GM06990 (cell line): ENCODE measurements around the gene COPS3.

Experiments used
- DNase-seq: peaks from one replicate; pipeline ENCODE4 v3.0.0-alpha.2; 2011; ENCODE audit not compliant: insufficient read length; ENCODE audit errors: extremely low read depth
- H3K27me3 ChIP-seq: replicated peaks from 2 replicates; pipeline ENCODE4 v1.6.0; 2011; ENCODE audit warnings: low read length; ENCODE audit not compliant: control insufficient read depth, insufficient read depth
- H3K36me3 ChIP-seq: 2 replicates; pipeline ENCODE4 v1.5.1; 2011; ENCODE audit warnings: low read length; ENCODE audit not compliant: control insufficient read depth, insufficient read depth
- H3K4me3 ChIP-seq: replicated peaks from 2 replicates; pipeline ENCODE4 v1.5.1; 2011; ENCODE audit warnings: low read depth, mild to moderate bottlenecking, control low read depth, low read length
- CTCF ChIP-seq: IDR thresholded peaks from 2 replicates; pipeline ENCODE4 v1.5.1; 2011; ENCODE audit warnings: low read length, control low read depth, mild to moderate bottlenecking, inconsistent platforms; ENCODE audit not compliant: insufficient read depth, poor library complexity, severe bottlenecking

COPS3 gene

DNA sequence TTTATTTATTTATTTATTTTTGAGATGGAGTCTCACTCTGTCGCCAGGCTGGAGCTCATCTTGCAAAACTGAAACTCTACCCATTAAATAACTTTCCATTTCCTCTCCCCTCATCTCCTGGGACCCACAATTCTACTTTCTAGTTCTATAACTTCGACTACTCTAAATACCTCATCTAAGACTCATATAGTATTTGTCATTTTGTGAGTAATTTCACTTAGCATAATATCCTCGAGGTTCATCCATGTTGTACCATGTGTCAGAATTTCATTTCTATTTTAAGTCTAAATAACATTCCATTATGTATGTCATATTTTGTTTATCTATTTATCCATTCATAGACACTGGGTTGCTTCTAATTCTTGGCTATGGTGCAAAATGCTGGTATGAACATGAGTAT is 17.1 kb upstream of the COPS3 start:
- Histone ChIP-seq H3K36me3 (no peaks in the 10 kb centered on the region), H3K4me3 (no peak overlapping the region), H3K27me3 (no peaks in the 10 kb centered on the region)
- no peak for TF ChIP-seq CTCF
- no peak for DNase-seq

DNA sequence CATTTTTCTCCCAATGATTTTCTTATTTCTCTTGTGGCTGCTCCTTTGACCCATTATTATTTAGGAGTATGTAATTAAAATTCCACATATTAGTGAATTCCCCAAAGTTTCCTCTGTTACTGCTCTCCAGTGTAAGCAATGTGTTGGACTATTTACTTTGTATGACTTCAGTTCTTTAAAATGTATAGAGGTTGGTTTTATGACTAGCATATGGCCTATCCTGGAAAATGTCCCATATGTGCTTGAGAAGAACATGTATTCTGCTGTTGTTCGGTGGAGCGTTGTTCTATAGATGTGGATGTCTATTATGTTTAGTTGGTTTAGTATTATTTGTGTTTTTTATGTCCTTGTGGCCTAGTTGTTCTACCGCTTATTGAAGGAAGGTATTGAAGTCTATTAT is 16.2 kb upstream of the COPS3 start:
- no peak for TF ChIP-seq CTCF
- H3K27me3 ChIP-seq: no peaks in the 10 kb centered on the region
- H3K4me3 ChIP-seq: no peak overlapping the region
- no peak for DNase-seq
- H3K36me3 ChIP-seq: no peaks in the 10 kb centered on the region

- no peak for TF ChIP-seq CTCF
- Histone ChIP-seq H3K27me3 (no peaks in the 10 kb centered on the region), H3K36me3 (no peaks in the 10 kb centered on the region), H3K4me3 (no peak overlapping the region)
- no peak for DNase-seq
Observed at GRCh38 chr17:17295141-17295540, 14.1 kb upstream of the COPS3 start.

DNA sequence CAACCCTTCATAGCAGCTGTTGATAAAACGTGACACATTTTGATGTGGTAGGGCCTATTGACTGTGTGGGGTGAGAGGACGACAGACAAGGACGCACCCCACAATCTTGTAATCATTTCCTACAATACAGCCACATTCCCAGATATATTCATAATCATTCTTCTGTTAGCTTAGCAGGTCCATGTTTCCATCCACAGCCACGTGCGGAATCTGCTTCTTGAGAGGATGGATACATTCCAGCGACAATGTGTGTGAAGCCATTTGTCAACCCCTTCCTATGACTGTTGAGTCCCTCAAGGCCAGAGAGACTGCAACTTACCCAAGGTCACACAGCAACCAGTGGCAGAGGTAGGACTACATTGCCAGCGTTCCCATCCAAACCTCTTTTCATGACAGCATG is 8.7 kb upstream of the COPS3 start:
- no peak for TF ChIP-seq CTCF
- no peak for DNase-seq
- Histone ChIP-seq H3K36me3 (no peaks in the 10 kb centered on the region), H3K4me3 (no peak overlapping the region), H3K27me3 (no peaks in the 10 kb centered on the region)

- Histone ChIP-seq H3K4me3 (no peak overlapping the region), H3K36me3 (no peaks in the 10 kb centered on the region), H3K27me3 (no peaks in the 10 kb centered on the region)
- TF ChIP-seq CTCF: no peak
- DNase-seq: no peak
Observed at GRCh38 chr17:17289086-17289485, 8.0 kb upstream of the COPS3 start.

DNA sequence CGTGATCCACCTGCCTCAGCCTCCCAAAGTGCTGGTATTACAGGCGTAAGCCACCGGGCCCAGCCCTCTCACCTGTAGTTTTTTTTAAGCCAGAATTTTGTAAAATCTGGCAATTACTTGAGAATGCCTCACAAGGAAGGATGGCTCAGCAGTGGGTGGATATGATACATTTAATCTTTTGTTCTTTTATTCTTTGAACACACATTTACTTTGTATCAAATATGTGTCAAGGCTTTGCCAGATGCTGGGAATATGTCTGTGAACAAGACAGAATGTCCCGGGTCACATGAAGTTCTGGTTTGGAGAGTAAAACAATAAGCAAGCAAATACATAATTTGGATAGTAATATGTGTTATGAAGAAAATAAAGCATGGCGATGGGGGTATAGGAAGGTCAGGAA is 4.9 kb upstream of the COPS3 start:
- TF ChIP-seq CTCF: no peak
- H3K4me3 ChIP-seq: no peak overlapping the region
- DNase-seq: no peak

More for the DNA sequence above, 4.9 kb upstream of the COPS3 start:
- no peaks in the 10 kb centered on the region for H3K36me3 ChIP-seq
- H3K27me3 ChIP-seq: no peaks in the 10 kb centered on the region
